ENCODE results near the gene DUSP19. TPM values are rescaled to one million over a fixed set of nuclear protein-coding genes. Genes with fewer than 3 reads are reported as not detected.
A peak's percentile ranks its signal among the peaks of the same experiment; 100 is the strongest.

DUSP19 gene
- total RNA-seq, 6 experiments from 2014 or later = 0.37 to 1.5 (median 0.78) TPM

GRCh38 chr2:183034806-183035205 lies 43.7 kb upstream of the DUSP19 start:
- no peak for DNase-seq
- no peaks in the 10 kb centered on the region for H3K27me3 ChIP-seq
- H3K9me3 ChIP-seq = no peaks in the 10 kb centered on the region
- intact Hi-C loops (cut with DNase I) = no loop called here
- WGBS (ENCODE audit: insufficient coverage, low coverage, low lambda C conversion rate, missing lambda C conversion rate) = 94% methylated on average over 1 of the region's 1 CpG
- H3K36me3 ChIP-seq = no peaks in the 10 kb centered on the region
- no peak overlapping the region for H3K4me3 ChIP-seq
- H3K27ac ChIP-seq = no peak overlapping the region
- TF ChIP-seq CTCF (IDR thresholded peaks at IDR 0.05) = no peak
- TF ChIP-seq POLR2A (IDR thresholded peaks at IDR 0.05) = no peak
- no peak for ATAC-seq
- H3K4me1 ChIP-seq = peaks cover 0 to 41% (median 8%) of the 10 kb centered on the region in 4 donors

GRCh38 chr2:183035298-183035953 lies 43.1 kb upstream of the DUSP19 start:
- DNase-seq (no peak), ATAC-seq (no peak)
- H3K4me1 ChIP-seq = peaks cover 0 to 41% (median 8%) of the 10 kb centered on the region in 4 donors
- no peaks in the 10 kb centered on the region for H3K9me3 ChIP-seq
- intact Hi-C loops (cut with DNase I) = no loop called here
- peak overlapping the region in 1 of 3 donors; percentile 25 for H3K27ac ChIP-seq
- TF ChIP-seq POLR2A (IDR thresholded peaks at IDR 0.05) (no peak), CTCF (IDR thresholded peaks at IDR 0.05) (no peak)
- no peaks in the 10 kb centered on the region for H3K27me3 ChIP-seq
- H3K4me3 ChIP-seq = no peak overlapping the region
- 43% methylated on average over 2 of the region's 2 CpGs for WGBS (ENCODE audit: insufficient coverage, low coverage, low lambda C conversion rate, missing lambda C conversion rate)
- H3K36me3 ChIP-seq = no peaks in the 10 kb centered on the region

- peak overlapping the region in 1 of 3 donors; percentile 70 for H3K4me3 ChIP-seq
- H3K9me3 ChIP-seq = no peaks in the 10 kb centered on the region
- no peaks in the 10 kb centered on the region for H3K27me3 ChIP-seq
- no peak for TF ChIP-seq POLR2A (IDR thresholded peaks at IDR 0.05)
- no peak for TF ChIP-seq CTCF (IDR thresholded peaks at IDR 0.05)
- DNase-seq (no peak), ATAC-seq (no peak)
- H3K36me3 ChIP-seq = no peaks in the 10 kb centered on the region
- WGBS (ENCODE audit: insufficient coverage, low coverage, low lambda C conversion rate, missing lambda C conversion rate) = 25% methylated on average over 2 of the region's 2 CpGs
- peaks cover 0 to 39% (median 8%) of the 10 kb centered on the region in 4 donors for H3K4me1 ChIP-seq
- peak overlapping the region in 1 of 3 donors; percentile 25 for H3K27ac ChIP-seq
- intact Hi-C loops (cut with DNase I) = no loop called here
Observed at GRCh38 chr2:183035954-183036669, 42.4 kb upstream of the DUSP19 start.

- intact Hi-C loops (cut with DNase I) = no loop called here
- ATAC-seq = peak in 1 of 4 donors; percentile 24
- WGBS (ENCODE audit: insufficient coverage, low coverage, low lambda C conversion rate, missing lambda C conversion rate) = 5% methylated on average over 4 of the region's 4 CpGs
- Histone ChIP-seq H3K4me1 (peaks cover 0 to 29% (median 4%) of the 10 kb centered on the region in 4 donors), H3K4me3 (peak overlapping the region; percentile 70 to 73 (median 70)), H3K9me3 (no peaks in the 10 kb centered on the region), H3K36me3 (no peaks in the 10 kb centered on the region), H3K27ac (peak overlapping the region; percentile 91 to 93 (median 93)), H3K27me3 (no peaks in the 10 kb centered on the region)
- DNase-seq = no peak
- no peak for TF ChIP-seq POLR2A (IDR thresholded peaks at IDR 0.05)
- TF ChIP-seq CTCF (IDR thresholded peaks at IDR 0.05) = no peak
Observed at GRCh38 chr2:183037074-183037552, 41.4 kb upstream of the DUSP19 start.
